Spleen (tissue), 7 donors: ENCODE data around the gene COL23A1.

Source experiments
- CTCF ChIP-seq, 11 experiments: fragments of 200-600 bp in 7 of 11; fragments of 450-650 bp in 4 of 11; sonication (generic) in 4 of 11; IDR thresholded peaks in 8 of 11; conservative IDR thresholded peaks in 3 of 11; 1 replicate in 7 of 11; 2 replicates in 4 of 11; pipeline versions ENCODE4 v1.4.0 to v1.8.0; 2016 to 2021; ENCODE audit warnings: antibody characterized with exemption in 11 of 11, inconsistent platforms in 4 of 11, mild to moderate bottlenecking in 1 of 11
- POLR2A ChIP-seq, 3 donors: fragments of 450-650 bp; IDR thresholded peaks; one replicate each; pipeline ENCODE4 v1.5.1; 2017; ENCODE audit warnings: antibody characterized with exemption in 3 of 3, mild to moderate bottlenecking in 1 of 3
- POLR2AphosphoS5 ChIP-seq, 3 donors: sonication (generic); formaldehyde crosslinking; IDR thresholded peaks; one replicate each; pipeline ENCODE4 v1.5.1; 2017; ENCODE audit warnings: antibody characterized with exemption in 3 of 3
- donor health status: DM: no; HTN: no; CAD: no; lungs with moderate emphysema.
- donor health status: DM: no; HTN: no; CAD: no.
- donor health status: DM: no; HTN: no; CAD: no.

DNA sequence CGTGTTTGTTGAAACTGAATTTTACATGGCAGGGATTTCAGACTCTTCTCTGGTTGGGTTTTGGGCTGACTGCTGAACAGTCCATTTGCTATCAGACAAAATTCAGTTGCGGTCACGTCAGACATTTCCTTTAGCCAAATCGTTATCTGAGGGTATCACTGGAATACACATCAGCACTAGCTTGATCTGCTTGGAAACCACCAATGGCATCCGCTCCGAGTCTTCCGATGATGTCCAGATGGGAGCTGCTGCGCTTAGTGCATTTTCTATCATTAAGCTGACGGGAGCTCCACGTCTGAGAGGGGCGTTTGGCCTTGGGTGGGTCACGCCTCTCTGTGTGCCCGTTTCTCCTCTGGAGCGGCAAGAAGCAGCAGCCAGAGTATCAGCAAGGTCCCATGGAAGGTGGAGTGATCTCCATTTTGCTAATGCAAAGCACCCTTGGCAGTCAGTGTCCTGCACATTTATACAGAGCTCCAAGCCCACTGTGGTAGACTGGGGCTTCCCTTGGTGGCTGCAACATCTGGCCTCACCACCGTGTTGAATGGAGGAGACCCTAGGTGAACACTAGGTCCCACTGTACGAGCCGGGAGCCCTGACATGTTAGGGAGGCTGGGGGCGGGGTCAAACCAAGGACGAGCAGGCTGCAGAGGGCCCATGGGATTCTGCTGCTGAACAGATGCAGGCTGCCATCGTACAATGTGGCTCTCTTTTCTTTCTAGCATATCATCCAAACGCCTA, 223.0 kb downstream of the COL23A1 start:
- TF ChIP-seq POLR2A (IDR thresholded peaks at IDR 0.05) (no peak), POLR2AphosphoS5 (IDR thresholded peaks at IDR 0.05) (no peak), CTCF (IDR thresholded peaks at IDR 0.05 in 8 of 11, conservative IDR thresholded peaks at IDR 0.05 in 3 of 11) (no peak)
